Fibroblast of mammary gland (primary cell): ENCODE data around the gene BTBD9.

Experiments
- DNase-seq: peaks from one replicate; pipeline ENCODE4 v3.0.0-alpha.2; 2010; ENCODE audit warnings: low read depth
- H3K4me3 ChIP-seq: 2 replicates; pipeline ENCODE4 v1.5.1; 2011; ENCODE audit warnings: low read depth, mild to moderate bottlenecking, low read length, moderate library complexity; ENCODE audit not compliant: control insufficient read depth
- TF ChIP-seq, protein P1 (sequence below): conservative IDR thresholded peaks from 2 replicates; pipeline ENCODE4 v1.5.1; 2011; ENCODE audit warnings: low read depth, low read length, inconsistent platforms; ENCODE audit not compliant: control insufficient read depth, insufficient read depth

Gene BTBD9

DNA sequence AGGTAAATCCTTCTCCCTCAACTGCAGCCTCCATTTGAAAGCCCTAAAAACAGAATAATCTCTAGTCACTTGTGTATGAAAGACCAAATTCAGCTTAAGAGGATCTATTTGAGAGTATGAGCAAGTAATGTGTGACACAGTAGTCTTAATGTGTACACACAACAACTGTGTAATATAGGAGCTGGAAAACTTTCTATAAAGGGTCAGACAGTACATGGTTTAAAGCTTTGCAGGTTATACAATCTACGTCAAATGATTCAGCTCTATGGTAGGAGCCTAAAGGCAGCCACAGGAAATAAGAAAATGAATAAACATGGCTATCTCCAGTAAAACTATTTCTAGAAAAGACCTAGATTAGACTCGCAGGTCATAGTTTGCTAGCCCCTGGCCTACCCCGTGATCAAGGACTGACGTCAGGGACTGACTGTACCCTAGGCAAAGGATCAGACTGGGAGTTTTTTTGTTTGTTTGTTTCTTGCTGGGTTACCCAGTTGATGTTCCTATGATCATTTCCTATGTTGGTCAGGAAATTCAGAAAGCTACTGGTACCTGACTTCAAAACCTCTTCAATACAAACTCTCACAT lies 39.7 kb downstream of the BTBD9 start:
- no peak for DNase-seq

GRCh38 chr6:38599261-38599660 lies 40.5 kb downstream of the BTBD9 start:
- DNase-seq: no peak
- TF ChIP-seq, protein P1, sequence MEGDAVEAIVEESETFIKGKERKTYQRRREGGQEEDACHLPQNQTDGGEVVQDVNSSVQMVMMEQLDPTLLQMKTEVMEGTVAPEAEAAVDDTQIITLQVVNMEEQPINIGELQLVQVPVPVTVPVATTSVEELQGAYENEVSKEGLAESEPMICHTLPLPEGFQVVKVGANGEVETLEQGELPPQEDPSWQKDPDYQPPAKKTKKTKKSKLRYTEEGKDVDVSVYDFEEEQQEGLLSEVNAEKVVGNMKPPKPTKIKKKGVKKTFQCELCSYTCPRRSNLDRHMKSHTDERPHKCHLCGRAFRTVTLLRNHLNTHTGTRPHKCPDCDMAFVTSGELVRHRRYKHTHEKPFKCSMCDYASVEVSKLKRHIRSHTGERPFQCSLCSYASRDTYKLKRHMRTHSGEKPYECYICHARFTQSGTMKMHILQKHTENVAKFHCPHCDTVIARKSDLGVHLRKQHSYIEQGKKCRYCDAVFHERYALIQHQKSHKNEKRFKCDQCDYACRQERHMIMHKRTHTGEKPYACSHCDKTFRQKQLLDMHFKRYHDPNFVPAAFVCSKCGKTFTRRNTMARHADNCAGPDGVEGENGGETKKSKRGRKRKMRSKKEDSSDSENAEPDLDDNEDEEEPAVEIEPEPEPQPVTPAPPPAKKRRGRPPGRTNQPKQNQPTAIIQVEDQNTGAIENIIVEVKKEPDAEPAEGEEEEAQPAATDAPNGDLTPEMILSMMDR: no peak
- H3K4me3 ChIP-seq: no peak overlapping the region

More for the DNA sequence above, 39.7 kb downstream of the BTBD9 start:
- H3K4me3 ChIP-seq: no peak overlapping the region
- TF ChIP-seq, protein P1: no peak

GRCh38 chr6:38593998-38594665 lies 45.6 kb downstream of the BTBD9 start:
- no peak for DNase-seq
- TF ChIP-seq, protein P1: no peak
- no peak overlapping the region for H3K4me3 ChIP-seq

DNA sequence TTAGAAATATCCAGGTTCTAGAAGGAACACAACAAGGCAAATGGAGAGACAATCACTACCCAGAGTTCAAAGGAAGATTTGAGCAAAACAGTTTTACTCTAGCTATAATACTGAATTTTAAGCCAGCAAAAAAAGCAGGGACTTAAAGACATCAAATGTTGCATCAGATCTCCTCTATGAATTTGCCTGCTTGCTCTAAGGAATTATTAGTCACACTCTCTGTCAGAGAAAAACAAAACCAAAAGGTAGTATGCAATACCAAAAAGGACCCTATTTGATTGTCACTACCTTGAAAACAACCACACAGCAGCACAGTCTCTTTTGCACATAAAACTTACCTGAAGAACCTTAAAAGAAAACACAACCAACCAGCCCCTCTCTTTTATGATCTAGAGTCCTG lies 46.3 kb downstream of the BTBD9 start:
- TF ChIP-seq, protein P1: no peak

GRCh38 chr6:38591439-38591838 lies 48.3 kb downstream of the BTBD9 start:
- DNase-seq: no peak
- TF ChIP-seq, protein P1: no peak
- H3K4me3 ChIP-seq: no peak overlapping the region

More for the DNA sequence above, 46.3 kb downstream of the BTBD9 start:
- DNase-seq: peak; percentile 25
- no peak overlapping the region for H3K4me3 ChIP-seq

DNA sequence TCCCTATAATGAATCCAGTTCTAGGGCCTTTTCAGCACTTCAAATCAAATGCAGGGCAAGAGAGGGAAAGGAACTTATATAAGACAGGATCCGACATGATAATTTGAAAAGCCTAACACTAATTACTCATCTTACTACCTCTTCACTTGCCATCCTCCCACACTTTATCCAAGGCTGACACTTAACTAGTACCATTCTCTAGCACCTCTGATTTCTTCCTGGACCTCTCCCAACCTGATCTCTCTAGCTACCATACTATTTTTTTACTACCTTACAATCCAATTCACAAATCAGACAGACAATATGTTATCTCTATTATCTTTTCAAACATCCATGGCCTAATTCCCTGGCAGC lies 50.4 kb downstream of the BTBD9 start:
- TF ChIP-seq, protein P1: no peak
- no peak for DNase-seq
- no peak overlapping the region for H3K4me3 ChIP-seq
